CD4-positive, alpha-beta T cell (primary cell): ENCODE data around the gene NTNG2. TPM values are rescaled to one million over a fixed set of nuclear protein-coding genes. Genes with fewer than 3 reads are reported as not detected.

Experiments
- ATAC-seq: fragments of 200-7000 bp; cut with Tn5 transposase; one replicate; pipeline ENCODE4 v1.10.0; 2022; ENCODE audit warnings: mild to moderate bottlenecking; ENCODE audit not compliant: poor library complexity
- CTCF ChIA-PET: fragments of 350-600 bp; sonication (Branson Sonifier 250); formaldehyde crosslinking; loops from one replicate; lab custom pipeline; 2021; ENCODE audit warnings: antibody characterized with exemption, inconsistent platforms; lab: Charles Lee
- POLR2A ChIA-PET: fragments of 350-600 bp; sonication (Branson Sonifier 250); formaldehyde crosslinking; loops from one replicate; lab custom pipeline; 2021; ENCODE audit warnings: antibody characterized with exemption, inconsistent platforms; lab: Charles Lee
- DNase-seq, 14 experiments: peaks; one replicate each; pipeline ENCODE4 v3.0.0-alpha.2; 2013 to 2020; ENCODE audit warnings: mixed read lengths in 2 of 14
- H3K27ac ChIP-seq, 2 donors: one replicate each; pipeline versions ENCODE4 v1.5.1 to v1.7.0; 2013; ENCODE audit warnings: low read length in 2 of 2, low read depth in 1 of 2, mild to moderate bottlenecking in 1 of 2
- H3K27me3 ChIP-seq, 2 experiments: 1 replicate in 1 of 2; 2 replicates in 1 of 2; pipeline versions ENCODE4 v1.6.1 to v1.7.0; 2013; ENCODE audit warnings: low read length in 2 of 2, control low read depth in 1 of 2, mild to moderate bottlenecking in 1 of 2, moderate library complexity in 1 of 2; ENCODE audit not compliant: insufficient read depth in 2 of 2, control insufficient read depth in 1 of 2
- H3K36me3 ChIP-seq: one replicate; pipeline ENCODE4 v1.6.1; 2013; ENCODE audit warnings: low read length, control low read depth; ENCODE audit not compliant: insufficient read depth
- H3K4me1 ChIP-seq: one replicate; pipeline ENCODE4 v1.6.1; 2013; ENCODE audit warnings: low read length, control low read depth; ENCODE audit not compliant: insufficient read depth
- H3K4me3 ChIP-seq: one replicate; pipeline ENCODE4 v1.5.1; 2013; ENCODE audit warnings: mild to moderate bottlenecking, low read length, moderate library complexity
- H3K9me3 ChIP-seq, 2 experiments: 1 replicate in 1 of 2; 2 replicates in 1 of 2; pipeline versions ENCODE4 v1.6.1 to v1.7.0; 2013; ENCODE audit warnings: low read length in 2 of 2, mild to moderate bottlenecking in 2 of 2, control low read depth in 1 of 2, moderate library complexity in 1 of 2; ENCODE audit not compliant: control insufficient read depth in 1 of 2, insufficient read depth in 1 of 2
- H3K27ac Mint-ChIP-seq: one replicate; pipeline ENCODE4 v1.8.0; 2020; ENCODE audit warnings: mixed read lengths
- H3K27me3 Mint-ChIP-seq: one replicate; pipeline ENCODE4 v1.8.0; 2021; ENCODE audit warnings: mixed read lengths
- H3K36me3 Mint-ChIP-seq: one replicate; pipeline ENCODE4 v1.8.0; 2021; ENCODE audit warnings: low read depth, mixed read lengths
- H3K4me1 Mint-ChIP-seq: one replicate; pipeline ENCODE4 v1.8.0; 2021; ENCODE audit warnings: low read depth, mixed read lengths
- H3K4me3 Mint-ChIP-seq: one replicate; pipeline ENCODE4 v1.8.0; 2020; ENCODE audit warnings: mild to moderate bottlenecking, mixed read lengths
- H3K9me3 Mint-ChIP-seq: one replicate; pipeline ENCODE4 v1.8.0; 2020; ENCODE audit warnings: mixed read lengths
- intact Hi-C, 2 experiments: fragments of 100-400 bp; cut with DNase I in 1 of 2; cut with micrococcal nuclease in 1 of 2; formaldehyde crosslinking; loops; one replicate each; pipeline versions ENCODE4 v1.15.1 to v1.9.0; 2023 to 2025; cut with DNase I, micrococcal nuclease
- total RNA-seq, 174 experiments: library from RNA in 2 of 174; stranded (reverse) in 2 of 174; gene quantifications; one replicate each; pipeline ENCODE4 v1.2.3 and lab custom pipeline; 2021 to 2026
- TF ChIP-seq, protein P1 (sequence below): fragments of 200-600 bp; IDR thresholded peaks from one replicate; pipeline ENCODE4 v1.8.0; 2022; ENCODE audit warnings: antibody characterized with exemption, mild to moderate bottlenecking

The NTNG2 gene
- total RNA-seq, 2 experiments from 2014 or later = 2.2 to 2.6 TPM

DNA sequence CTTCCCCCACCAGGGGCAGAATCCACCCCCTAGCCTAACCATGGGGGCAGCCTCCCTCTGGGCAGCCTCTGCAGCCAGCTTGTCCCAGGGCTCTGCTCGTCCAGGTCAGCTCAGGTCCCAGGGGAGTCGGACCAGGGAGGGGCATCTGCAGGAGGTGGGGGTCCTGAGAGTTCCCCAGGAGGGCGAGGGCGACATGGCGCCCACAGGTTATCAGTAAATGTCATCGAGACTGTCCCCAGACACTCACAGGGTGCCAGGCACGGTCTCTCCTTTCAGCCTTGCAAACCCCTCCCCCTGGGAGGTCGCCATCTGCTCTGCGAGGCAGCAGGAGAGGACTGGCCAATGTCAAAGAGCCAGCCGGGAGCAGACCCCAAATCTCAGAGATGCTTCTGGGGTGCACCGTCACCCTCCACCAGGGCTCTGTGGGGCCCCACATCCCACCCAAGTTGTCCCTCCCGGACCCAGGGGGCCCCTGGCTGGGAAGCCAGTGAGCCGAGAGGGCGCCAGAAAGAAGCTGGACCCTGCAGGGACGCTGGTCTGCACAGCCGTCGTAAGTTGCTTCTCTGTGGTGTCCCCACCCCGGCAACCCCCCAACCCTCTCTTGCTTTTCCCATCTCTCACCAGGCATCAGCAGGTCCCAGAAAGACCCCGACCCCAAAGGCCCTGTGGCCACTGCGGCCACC is 69.3 kb downstream of the NTNG2 start:
- Histone ChIP-seq H3K4me3 (no peak overlapping the region), H3K36me3 (no peaks in the 10 kb centered on the region), H3K4me1 (peaks cover 1% of the 10 kb centered on the region), H3K27ac (no peak overlapping the region), H3K9me3 (no peaks in the 10 kb centered on the region), H3K27me3 (no peaks in the 10 kb centered on the region)
- Mint-ChIP-seq H3K27me3 (no peaks in the 10 kb centered on the region), H3K4me3 (no peak overlapping the region), H3K4me1 (no peaks in the 10 kb centered on the region), H3K9me3 (no peaks in the 10 kb centered on the region), H3K27ac (no peak overlapping the region), H3K36me3 (no peaks in the 10 kb centered on the region)
- intact Hi-C loops = no loop called here
- TF ChIP-seq, protein P1, sequence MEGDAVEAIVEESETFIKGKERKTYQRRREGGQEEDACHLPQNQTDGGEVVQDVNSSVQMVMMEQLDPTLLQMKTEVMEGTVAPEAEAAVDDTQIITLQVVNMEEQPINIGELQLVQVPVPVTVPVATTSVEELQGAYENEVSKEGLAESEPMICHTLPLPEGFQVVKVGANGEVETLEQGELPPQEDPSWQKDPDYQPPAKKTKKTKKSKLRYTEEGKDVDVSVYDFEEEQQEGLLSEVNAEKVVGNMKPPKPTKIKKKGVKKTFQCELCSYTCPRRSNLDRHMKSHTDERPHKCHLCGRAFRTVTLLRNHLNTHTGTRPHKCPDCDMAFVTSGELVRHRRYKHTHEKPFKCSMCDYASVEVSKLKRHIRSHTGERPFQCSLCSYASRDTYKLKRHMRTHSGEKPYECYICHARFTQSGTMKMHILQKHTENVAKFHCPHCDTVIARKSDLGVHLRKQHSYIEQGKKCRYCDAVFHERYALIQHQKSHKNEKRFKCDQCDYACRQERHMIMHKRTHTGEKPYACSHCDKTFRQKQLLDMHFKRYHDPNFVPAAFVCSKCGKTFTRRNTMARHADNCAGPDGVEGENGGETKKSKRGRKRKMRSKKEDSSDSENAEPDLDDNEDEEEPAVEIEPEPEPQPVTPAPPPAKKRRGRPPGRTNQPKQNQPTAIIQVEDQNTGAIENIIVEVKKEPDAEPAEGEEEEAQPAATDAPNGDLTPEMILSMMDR = no peak
- CTCF ChIA-PET = no interaction called here
- DNase-seq (no peak), ATAC-seq (no peak)
- POLR2A ChIA-PET = no interaction called here

- no peaks in the 10 kb centered on the region for H3K27me3 Mint-ChIP-seq
- H3K9me3 ChIP-seq = no peaks in the 10 kb centered on the region
- H3K4me3 ChIP-seq = no peak overlapping the region
- H3K4me1 Mint-ChIP-seq = peaks cover 6% of the 10 kb centered on the region
- TF ChIP-seq, protein P1 = no peak
- no peaks in the 10 kb centered on the region for H3K36me3 ChIP-seq
- no peaks in the 10 kb centered on the region for H3K36me3 Mint-ChIP-seq
- intact Hi-C loops = no loop called here
- H3K4me3 Mint-ChIP-seq = no peak overlapping the region
- H3K27me3 ChIP-seq = no peaks in the 10 kb centered on the region
- H3K27ac Mint-ChIP-seq = no peak overlapping the region
- no peaks in the 10 kb centered on the region for H3K9me3 Mint-ChIP-seq
- POLR2A ChIA-PET = no interaction called here
- DNase-seq = no peak
- no peak overlapping the region for H3K27ac ChIP-seq
- CTCF ChIA-PET = no interaction called here
- ATAC-seq = no peak
- peaks cover 8% of the 10 kb centered on the region for H3K4me1 ChIP-seq
Observed at GRCh38 chr9:132232522-132232921, 70.7 kb downstream of the NTNG2 start.

DNA sequence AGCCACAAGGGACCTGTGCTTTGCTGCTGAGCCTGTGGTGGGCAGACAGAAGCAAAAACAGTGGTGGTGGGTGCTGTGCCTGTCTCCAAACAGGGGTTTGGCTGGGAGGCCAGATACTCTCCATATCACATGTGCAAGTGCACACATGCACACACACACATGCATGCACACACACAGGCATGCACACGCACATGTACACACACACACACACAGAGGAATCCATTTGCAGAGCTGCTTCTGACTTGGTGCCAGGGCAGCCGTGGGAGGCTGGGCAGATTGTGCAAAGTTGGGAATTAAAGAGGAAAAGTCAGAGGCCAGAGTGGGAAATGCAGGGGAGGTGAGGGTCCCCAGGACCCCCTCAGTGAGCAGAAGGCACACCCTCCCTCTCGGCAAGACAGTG is 71.3 kb downstream of the NTNG2 start:
- ATAC-seq = no peak
- Mint-ChIP-seq H3K4me1 (peaks cover 6% of the 10 kb centered on the region), H3K27me3 (no peaks in the 10 kb centered on the region), H3K27ac (no peak overlapping the region), H3K4me3 (no peak overlapping the region), H3K36me3 (no peaks in the 10 kb centered on the region), H3K9me3 (no peaks in the 10 kb centered on the region)
- TF ChIP-seq, protein P1 = no peak
- H3K27me3 ChIP-seq = no peaks in the 10 kb centered on the region
- no peak overlapping the region for H3K27ac ChIP-seq
- H3K9me3 ChIP-seq = no peaks in the 10 kb centered on the region
- ChIA-PET CTCF (interaction anchor here (1.3 kb wide), 1 partner anchor 63 kb away, joined by 3 read pairs; no protein-coding TSS in a partner anchor), POLR2A (no interaction called here)
- intact Hi-C loops = no loop called here
- DNase-seq = no peak
- H3K4me1 ChIP-seq = peaks cover 8% of the 10 kb centered on the region
- no peak overlapping the region for H3K4me3 ChIP-seq
- no peaks in the 10 kb centered on the region for H3K36me3 ChIP-seq
